ENCODE data around the gene FKBP14. TPM values are rescaled to one million over a fixed set of nuclear protein-coding genes. Genes with fewer than 3 reads are reported as not detected.

FKBP14 gene
- total and polyA plus RNA-seq, 2 experiments from 2014 or later: 8.1 to 29.6 TPM

DNA sequence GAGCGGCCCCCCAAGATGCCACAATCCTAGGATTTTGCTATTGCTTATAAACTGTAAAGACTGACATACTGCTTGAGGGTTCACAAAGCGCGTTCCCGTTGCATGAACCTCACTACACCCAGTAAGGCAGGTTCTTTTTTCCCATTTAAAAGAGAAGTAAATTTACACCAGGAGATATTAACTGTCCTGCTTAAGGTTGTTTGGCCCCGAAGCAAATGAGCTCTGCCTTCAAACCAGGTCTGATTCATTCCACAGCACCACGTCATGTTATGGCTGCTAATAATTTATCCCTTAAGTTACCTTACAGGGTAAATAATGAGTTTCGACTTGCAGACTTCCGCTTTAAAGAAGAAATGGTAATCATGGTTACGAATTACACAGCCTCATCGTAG lies 559 bp upstream of the FKBP14 start:
- Histone ChIP-seq H3K4me1 (ENCODE audit: low read depth) (peaks cover 31% of the 10 kb centered on the region), H3K4me3 (peak overlapping the region; percentile 88), H3K9me3 (ENCODE audit: low read depth) (no peaks in the 10 kb centered on the region), H3K27me3 (no peaks in the 10 kb centered on the region), H3K27ac (peak overlapping the region; percentile 87), H3K36me3 (no peaks in the 10 kb centered on the region)
- peak in 1 of 2 donors; percentile 47 for DNase-seq (ENCODE audit: low read depth in 1 of 2, low spot score in 1 of 2)
- no peak for TF ChIP-seq CTCF (IDR thresholded peaks at IDR 0.05; ENCODE audit: low read depth, low read length)

DNA sequence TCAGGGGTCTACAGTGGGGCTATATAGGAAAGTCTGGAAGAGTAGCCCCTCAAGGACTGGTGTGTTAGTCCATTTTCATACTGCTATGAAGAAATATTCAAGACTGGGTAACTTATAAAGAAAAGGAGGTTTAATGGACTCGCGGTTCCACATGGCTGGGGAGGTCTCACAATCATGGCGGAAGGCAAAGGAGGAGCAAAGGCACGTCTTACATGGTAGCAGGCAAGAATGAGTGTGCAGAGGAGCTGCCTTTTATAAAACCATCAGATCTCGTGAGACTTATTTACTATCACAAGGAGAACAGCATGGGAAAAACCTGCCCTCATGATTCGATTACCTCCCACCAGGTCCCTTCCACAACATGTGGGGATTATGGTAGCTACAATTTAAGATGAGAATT lies 3.0 kb downstream of the FKBP14 start:
- Histone ChIP-seq H3K9me3 (ENCODE audit: low read depth) (no peaks in the 10 kb centered on the region), H3K27me3 (no peaks in the 10 kb centered on the region), H3K4me1 (ENCODE audit: low read depth) (peaks cover 14% of the 10 kb centered on the region), H3K36me3 (peaks cover 7% of the 10 kb centered on the region), H3K27ac (no peak overlapping the region), H3K4me3 (no peak overlapping the region)
- no peak for TF ChIP-seq CTCF (IDR thresholded peaks at IDR 0.05; ENCODE audit: low read depth, low read length)
- DNase-seq (ENCODE audit: low read depth in 1 of 2, low spot score in 1 of 2): no peak

- Histone ChIP-seq H3K27me3 (no peaks in the 10 kb centered on the region), H3K36me3 (peaks cover 12% of the 10 kb centered on the region), H3K9me3 (ENCODE audit: low read depth) (no peaks in the 10 kb centered on the region), H3K4me1 (ENCODE audit: low read depth) (peaks cover 14% of the 10 kb centered on the region), H3K4me3 (no peak overlapping the region), H3K27ac (no peak overlapping the region)
- DNase-seq (ENCODE audit: low read depth in 1 of 2, low spot score in 1 of 2): no peak
- TF ChIP-seq CTCF (IDR thresholded peaks at IDR 0.05; ENCODE audit: low read depth, low read length): no peak
Observed at GRCh38 chr7:30022991-30023390, 3.5 kb downstream of the FKBP14 start.

DNA sequence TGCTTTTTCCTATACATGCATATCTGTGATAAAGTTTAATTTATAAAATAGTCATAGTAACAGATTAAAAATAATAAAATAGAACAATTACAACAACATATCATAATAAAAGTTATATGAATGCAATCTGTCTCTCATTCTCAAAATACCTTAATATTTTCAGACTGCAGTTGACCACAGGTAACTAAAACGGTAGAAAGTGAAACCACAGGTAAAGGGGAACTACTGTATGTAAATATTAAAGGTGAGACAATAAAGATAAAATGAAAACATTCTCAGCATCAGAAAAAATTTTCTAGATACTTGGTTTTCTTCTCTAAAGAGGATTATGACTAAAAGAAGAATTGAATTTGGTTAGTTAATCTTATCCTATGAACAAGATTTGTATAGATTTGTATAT lies 6.0 kb downstream of the FKBP14 start:
- no peak for TF ChIP-seq CTCF (IDR thresholded peaks at IDR 0.05; ENCODE audit: low read depth, low read length)
- no peak for DNase-seq (ENCODE audit: low read depth in 1 of 2, low spot score in 1 of 2)
- no peaks in the 10 kb centered on the region for H3K27me3 ChIP-seq

GRCh38 chr7:30019960-30020359 lies 6.5 kb downstream of the FKBP14 start:
- Histone ChIP-seq H3K4me3 (no peak overlapping the region), H3K27ac (no peak overlapping the region), H3K27me3 (no peaks in the 10 kb centered on the region), H3K36me3 (peaks cover 13% of the 10 kb centered on the region), H3K9me3 (ENCODE audit: low read depth) (no peaks in the 10 kb centered on the region), H3K4me1 (ENCODE audit: low read depth) (peaks cover 1% of the 10 kb centered on the region)
- TF ChIP-seq CTCF (IDR thresholded peaks at IDR 0.05; ENCODE audit: low read depth, low read length): no peak
- no peak for DNase-seq (ENCODE audit: low read depth in 1 of 2, low spot score in 1 of 2)

More for the DNA sequence above, 6.0 kb downstream of the FKBP14 start:
- Histone ChIP-seq H3K27ac (no peak overlapping the region), H3K36me3 (peaks cover 12% of the 10 kb centered on the region), H3K9me3 (ENCODE audit: low read depth) (no peaks in the 10 kb centered on the region), H3K4me1 (ENCODE audit: low read depth) (peaks cover 7% of the 10 kb centered on the region), H3K4me3 (no peak overlapping the region)

DNA sequence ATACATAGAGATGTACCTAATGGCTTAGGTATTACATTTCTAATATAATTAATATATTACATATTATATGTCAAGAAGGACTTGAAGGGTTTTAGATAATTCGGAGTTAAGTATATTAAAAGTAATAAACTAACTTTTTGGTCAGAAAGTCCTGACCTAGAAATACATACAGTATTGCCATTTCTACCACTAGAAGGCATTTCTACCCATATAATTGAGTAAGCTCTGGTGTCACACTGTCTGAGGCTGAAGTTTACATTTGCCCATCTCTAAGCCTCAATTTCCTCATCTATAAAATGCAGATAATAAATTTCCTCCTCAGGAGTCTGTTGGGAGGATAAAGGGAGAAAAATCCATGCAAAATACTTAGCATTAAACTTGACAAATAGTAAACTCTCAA lies 7.1 kb downstream of the FKBP14 start:
- no peaks in the 10 kb centered on the region for H3K4me1 ChIP-seq (ENCODE audit: low read depth)
- no peak overlapping the region for H3K4me3 ChIP-seq
- H3K27ac ChIP-seq: no peak overlapping the region
- H3K27me3 ChIP-seq: no peaks in the 10 kb centered on the region
- no peak for DNase-seq (ENCODE audit: low read depth in 1 of 2, low spot score in 1 of 2)
- no peak for TF ChIP-seq CTCF (IDR thresholded peaks at IDR 0.05; ENCODE audit: low read depth, low read length)
- no peaks in the 10 kb centered on the region for H3K9me3 ChIP-seq (ENCODE audit: low read depth)
- H3K36me3 ChIP-seq: peaks cover 19% of the 10 kb centered on the region
